ENCODE measurements around the gene RGS11. TPM values are rescaled to one million over a fixed set of nuclear protein-coding genes. Genes with fewer than 3 reads are reported as not detected.

RGS11 gene
- total RNA-seq, 1 experiment from 2014 or later = 10.2 TPM

Other genes with a start within 250 kb of the RGS11 start
- gene POLR3K, start 222.3 kb downstream of the RGS11 start, total RNA-seq (2021; ENCODE audit: unreplicated experiment) = 35.7 TPM
- 83.5 TPM for gene SNRNP25, start 222.1 kb downstream of the RGS11 start, total RNA-seq (2021; ENCODE audit: unreplicated experiment)
- 41.7 TPM for gene RHBDF1, start 203.3 kb downstream of the RGS11 start, total RNA-seq (2021; ENCODE audit: unreplicated experiment)
- 85.7 TPM for gene MPG, start 197.7 kb downstream of the RGS11 start, total RNA-seq (2021; ENCODE audit: unreplicated experiment)
- 69.7 TPM for gene NPRL3, start 137.3 kb downstream of the RGS11 start, total RNA-seq (2021; ENCODE audit: unreplicated experiment)
- 1.1 TPM for gene HBZ, start 123.3 kb downstream of the RGS11 start, total RNA-seq (2021; ENCODE audit: unreplicated experiment)
- gene HBM, start 110.0 kb downstream of the RGS11 start, total RNA-seq (2021; ENCODE audit: unreplicated experiment) = not detected
- gene HBA2, start 103.1 kb downstream of the RGS11 start, total RNA-seq (2021; ENCODE audit: unreplicated experiment) = not detected
- gene HBA1, start 99.3 kb downstream of the RGS11 start, total RNA-seq (2021; ENCODE audit: unreplicated experiment) = 4.4 TPM
- 10.4 TPM for gene HBQ1, start 95.5 kb downstream of the RGS11 start, total RNA-seq (2021; ENCODE audit: unreplicated experiment)
- 75.3 TPM for gene LUC7L, start 46.5 kb downstream of the RGS11 start, total RNA-seq (2021; ENCODE audit: unreplicated experiment)
- gene FAM234A, start 41.1 kb downstream of the RGS11 start, total RNA-seq (2021; ENCODE audit: unreplicated experiment) = 121 TPM
- 2.4 TPM for gene ARHGDIG, start 4.6 kb upstream of the RGS11 start, total RNA-seq (2021; ENCODE audit: unreplicated experiment)
- 1.1 TPM for gene PDIA2, start 7.2 kb upstream of the RGS11 start, total RNA-seq (2021; ENCODE audit: unreplicated experiment)
- gene AXIN1, start 76.8 kb upstream of the RGS11 start, total RNA-seq (2021; ENCODE audit: unreplicated experiment) = 53.3 TPM
- gene MRPL28, start 94.6 kb upstream of the RGS11 start, total RNA-seq (2021; ENCODE audit: unreplicated experiment) = 140 TPM
- gene PGAP6, start 106.0 kb upstream of the RGS11 start, total RNA-seq (2021; ENCODE audit: unreplicated experiment) = 128 TPM
- gene NME4, start 121.3 kb upstream of the RGS11 start, total RNA-seq (2021; ENCODE audit: unreplicated experiment) = 500 TPM
- gene DECR2, start 125.9 kb upstream of the RGS11 start, total RNA-seq (2021; ENCODE audit: unreplicated experiment) = 92.7 TPM
- 57.3 TPM for gene RAB11FIP3, start 149.7 kb upstream of the RGS11 start, total RNA-seq (2021; ENCODE audit: unreplicated experiment)

All from Panc1 (cell line).